Subcutaneous adipose tissue (tissue), 4 donors: ENCODE measurements around the gene OCEL1. TPM values are rescaled to one million over a fixed set of nuclear protein-coding genes. Genes with fewer than 3 reads are reported as not detected.

ENCODE experiments used
- CTCF ChIP-seq: fragments of 450-650 bp; IDR thresholded peaks from one replicate; pipeline ENCODE4 v1.5.1; 2016; ENCODE audit warnings: low read depth, mild to moderate bottlenecking, control low read depth, antibody characterized with exemption, moderate library complexity
- total RNA-seq, 4 donors: library from RNA; depleted of rRNA; stranded (reverse); fragments of >200 nt; gene quantifications; one replicate each; pipeline ENCODE4 v1.1.0, GENCODE V29; 2016

OCEL1 gene
- total RNA-seq, 4 donors from 2014 or later: 8.8 to 16.2 (median 12.0) TPM

DNA sequence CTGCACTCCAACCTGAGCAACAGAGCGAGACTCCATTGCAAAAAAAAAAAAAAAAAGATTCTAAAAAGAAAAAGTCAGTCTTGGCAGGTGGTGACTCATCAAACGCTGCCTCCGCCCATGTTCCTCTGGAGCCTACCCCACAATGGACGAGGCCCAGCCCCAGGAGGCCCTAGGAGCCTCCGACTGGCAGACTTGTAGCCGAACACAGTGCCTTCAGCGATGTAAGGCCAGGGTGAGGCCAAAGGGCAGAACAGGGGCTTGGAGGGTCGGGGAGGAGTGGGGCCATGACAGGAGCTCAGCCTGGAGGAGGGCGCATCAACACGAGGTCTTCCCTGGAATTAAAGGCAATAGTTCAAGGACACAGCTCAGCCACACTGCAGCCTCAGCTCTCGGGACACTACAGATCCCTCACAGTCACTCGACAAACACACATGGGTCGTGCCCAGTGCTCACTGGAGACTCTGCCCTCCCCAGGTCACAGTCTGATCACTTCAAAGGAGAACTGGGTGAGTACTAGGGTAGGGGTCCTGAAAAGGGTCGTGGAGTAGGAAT is 5.7 kb upstream of the OCEL1 start:
- TF ChIP-seq CTCF: no peak

DNA sequence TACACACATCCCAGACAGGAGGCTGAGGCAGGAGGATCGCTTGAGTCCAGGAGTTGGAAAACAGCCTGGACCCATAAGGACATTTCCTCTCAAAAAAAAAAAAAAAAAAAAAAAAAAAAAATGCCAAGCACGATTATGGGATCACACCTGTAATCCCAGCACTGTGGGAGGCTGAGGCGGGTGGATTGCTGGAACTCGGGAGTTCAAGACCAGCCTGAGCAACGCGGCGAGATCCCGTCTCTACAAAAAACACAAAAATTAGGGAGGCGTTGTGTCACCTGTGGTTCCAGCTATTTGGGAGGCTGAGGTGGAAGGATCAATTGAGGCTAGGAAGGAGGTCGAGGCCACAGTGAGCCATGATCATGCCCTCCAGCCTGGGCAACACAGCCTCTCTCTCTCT is 973 bp upstream of the OCEL1 start:
- TF ChIP-seq CTCF: no peak

DNA sequence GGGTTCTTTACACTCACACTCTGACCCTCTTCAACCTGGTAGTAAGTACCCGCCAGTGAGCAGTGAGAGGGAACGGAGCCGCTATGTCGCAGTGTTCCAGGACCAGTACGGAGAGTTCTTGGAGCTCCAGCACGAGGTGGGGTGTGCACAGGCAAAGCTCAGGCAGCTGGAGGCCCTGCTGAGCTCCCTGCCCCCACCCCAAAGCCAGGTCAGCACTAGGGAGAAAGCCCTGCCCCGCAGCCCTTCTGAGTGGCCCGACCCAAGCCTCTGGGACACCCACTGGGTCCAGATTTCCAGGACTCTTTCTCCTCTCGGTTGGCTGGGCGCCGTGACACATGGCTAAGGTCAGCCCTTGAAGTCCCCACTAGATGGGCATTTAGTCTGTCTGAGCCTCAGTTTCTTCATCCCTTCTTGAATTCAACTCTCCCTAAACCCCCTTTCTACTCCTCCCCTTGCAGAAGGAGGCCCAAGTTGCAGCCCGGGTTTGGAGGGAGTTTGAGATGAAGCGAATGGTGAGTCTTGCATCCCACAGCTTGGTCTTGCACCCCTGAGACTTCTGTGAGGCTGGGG is 1.9 kb downstream of the OCEL1 start:
- TF ChIP-seq CTCF: no peak

- no peak for TF ChIP-seq CTCF
Measured at GRCh38 chr19:17229890-17230289, 3.9 kb downstream of the OCEL1 start.

- TF ChIP-seq CTCF: no peak
Measured at GRCh38 chr19:17232258-17232657, 6.2 kb downstream of the OCEL1 start.

DNA sequence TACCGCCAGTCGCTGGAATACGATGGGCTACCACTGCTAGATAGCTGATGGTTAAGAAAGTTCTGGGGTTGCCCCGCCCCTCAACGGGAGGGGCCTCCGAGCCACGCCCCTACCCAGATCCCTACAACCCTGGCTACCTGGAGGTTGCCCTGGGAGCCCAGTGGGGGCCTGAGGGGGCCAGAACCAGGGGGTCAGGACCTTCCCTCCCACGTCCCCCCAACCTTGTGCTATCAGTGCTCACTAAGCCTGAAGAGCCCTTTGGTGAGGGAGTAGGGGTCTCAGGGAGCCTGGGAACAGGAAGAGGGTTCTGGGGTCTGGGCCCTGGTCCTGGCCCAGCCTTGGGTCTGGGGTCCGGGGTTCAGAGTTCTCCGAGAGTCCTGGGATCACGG is 8.9 kb downstream of the OCEL1 start:
- TF ChIP-seq CTCF: no peak

GRCh38 chr19:17235300-17235970 is 9.4 kb downstream of the OCEL1 start:
- TF ChIP-seq CTCF: no peak
